Lung (tissue), 12 donors: ENCODE data around the gene ANAPC15. TPM values are rescaled to one million over a fixed set of nuclear protein-coding genes. Genes with fewer than 3 reads are reported as not detected.
A peak's percentile ranks its signal among the peaks of the same experiment; 100 is the strongest.

Experiments used
- ATAC-seq: fragments of 200-7000 bp; cut with Tn5 transposase; one replicate; pipeline ENCODE4 v1.9.1; 2020; ENCODE audit warnings: moderate number of reproducible peaks; ENCODE audit not compliant: insufficient read depth, low FRiP score
- DNase-seq, 3 donors: peaks; one replicate each; pipeline ENCODE4 v3.0.0-alpha.2; 2013 to 2017
- H3K27ac ChIP-seq, 2 donors: one replicate each; pipeline ENCODE4 v1.5.1; 2013; ENCODE audit warnings: mild to moderate bottlenecking in 2 of 2, moderate library complexity in 2 of 2, control low read depth in 1 of 2, inconsistent platforms in 1 of 2, low read depth in 1 of 2, low read length in 1 of 2
- H3K27me3 ChIP-seq, 3 donors: one replicate each; pipeline ENCODE4 v1.5.1; 2013; ENCODE audit warnings: low read length in 2 of 3; ENCODE audit not compliant: control insufficient read depth in 3 of 3, insufficient read depth in 3 of 3
- H3K36me3 ChIP-seq, 4 donors: one replicate each; pipeline ENCODE4 v1.5.1; 2013; ENCODE audit warnings: low read length in 4 of 4, mild to moderate bottlenecking in 1 of 4, moderate library complexity in 1 of 4; ENCODE audit not compliant: control insufficient read depth in 4 of 4, insufficient read depth in 4 of 4
- H3K4me1 ChIP-seq, 5 donors: one replicate each; pipeline ENCODE4 v1.5.1; 2013; ENCODE audit warnings: low read length in 5 of 5, mild to moderate bottlenecking in 2 of 5, moderate library complexity in 1 of 5; ENCODE audit not compliant: control insufficient read depth in 5 of 5, insufficient read depth in 5 of 5
- H3K4me3 ChIP-seq: one replicate; pipeline ENCODE4 v1.5.1; 2013; ENCODE audit warnings: mild to moderate bottlenecking, control low read depth, moderate library complexity
- H3K9ac ChIP-seq, 2 donors: one replicate each; pipeline ENCODE4 v1.5.1; 2013; ENCODE audit warnings: low read length in 2 of 2, control low read depth in 1 of 2; ENCODE audit not compliant: insufficient read depth in 1 of 2
- H3K9me3 ChIP-seq, 4 donors: one replicate each; pipeline ENCODE4 v1.5.1; 2013; ENCODE audit warnings: low read length in 3 of 4, mild to moderate bottlenecking in 1 of 4, moderate library complexity in 1 of 4; ENCODE audit not compliant: control insufficient read depth in 4 of 4, insufficient read depth in 3 of 4
- CTCF ChIP-seq: IDR thresholded peaks from 2 replicates; pipeline ENCODE4 v1.5.1; 2012; ENCODE audit warnings: mild to moderate bottlenecking; ENCODE audit errors: control extremely low read depth, extremely low read depth
- WGBS, 2 donors: extraction: QIAGEN DNeasy Blood & Tissue Kit; methylation state at CpG; one replicate each; pipeline ENCODE4 v1.1.7; 2013; 5-methylcytosine and 5-hydroxymethylcytosine counted together
- polyA plus RNA-seq, 2 donors: library from polyadenylated mRNA; stranded (reverse); fragments of 200-250 nt; gene quantifications; one replicate each; pipeline ENCODE4 v1.2.1, GENCODE V29; 2013
- total RNA-seq, 2 donors: library from RNA; depleted of rRNA in 1 of 2; stranded (reverse); fragments of >200 nt in 1 of 2; gene quantifications; one replicate each; pipeline ENCODE4 v1.2.1, GENCODE V29; 2014 to 2021
- donor health status: control.
- donor health status: control.
- donor health status: Bipolar disorder and iron deficiency.
- donor health status: healthy.
- donor health status: DM: yes; HTN: yes; CAD: no.

ANAPC15 gene
- total and polyA plus RNA-seq, 4 donors: 11.3 to 72.0 (median 47.9) TPM

GRCh38 chr11:72141066-72141465 lies 28.6 kb upstream of the ANAPC15 start:
- no peak overlapping the region for H3K9ac ChIP-seq
- no peaks in the 10 kb centered on the region for H3K9me3 ChIP-seq
- no peaks in the 10 kb centered on the region for H3K36me3 ChIP-seq
- TF ChIP-seq CTCF: no peak
- DNase-seq (no peak), ATAC-seq (no peak)
- no peak overlapping the region for H3K4me3 ChIP-seq
- 75 to 77% methylated on average over 3 of the region's 3 CpGs for WGBS, 2 donors
- peaks cover 0 to 5% (median 0%) of the 10 kb centered on the region in 5 donors for H3K4me1 ChIP-seq
- no peaks in the 10 kb centered on the region for H3K27me3 ChIP-seq
- no peak overlapping the region for H3K27ac ChIP-seq

- no peaks in the 10 kb centered on the region for H3K27me3 ChIP-seq
- no peak overlapping the region for H3K4me3 ChIP-seq
- H3K9me3 ChIP-seq: peaks cover 0 to 2% (median 0%) of the 10 kb centered on the region in 4 donors
- ATAC-seq (no peak), DNase-seq (no peak)
- no peak for TF ChIP-seq CTCF
- H3K36me3 ChIP-seq: no peaks in the 10 kb centered on the region
- H3K27ac ChIP-seq: no peak overlapping the region
- H3K9ac ChIP-seq: no peak overlapping the region
- WGBS, 2 donors: 97 to 98% methylated on average over 2 of the region's 2 CpGs
- peaks cover 0 to 5% (median 0%) of the 10 kb centered on the region in 5 donors for H3K4me1 ChIP-seq
Measured at GRCh38 chr11:72140661-72141060, 28.2 kb upstream of the ANAPC15 start.

GRCh38 chr11:72139500-72139899 lies 27.0 kb upstream of the ANAPC15 start:
- 94 to 95% methylated on average over 11 of the region's 11 CpGs for WGBS, 2 donors
- Histone ChIP-seq H3K27ac (no peak overlapping the region), H3K4me1 (peaks cover 0 to 5% (median 0%) of the 10 kb centered on the region in 5 donors), H3K9ac (no peak overlapping the region), H3K27me3 (no peaks in the 10 kb centered on the region), H3K4me3 (no peak overlapping the region), H3K9me3 (peaks cover 0 to 2% (median 0%) of the 10 kb centered on the region in 4 donors), H3K36me3 (no peaks in the 10 kb centered on the region)
- ATAC-seq (no peak), DNase-seq (no peak)
- TF ChIP-seq CTCF: no peak

GRCh38 chr11:72138821-72139390 lies 26.4 kb upstream of the ANAPC15 start:
- Histone ChIP-seq H3K4me1 (peaks cover 0 to 5% (median 0%) of the 10 kb centered on the region in 5 donors), H3K4me3 (no peak overlapping the region), H3K36me3 (no peaks in the 10 kb centered on the region), H3K9ac (no peak overlapping the region), H3K27ac (no peak overlapping the region), H3K9me3 (peaks cover 0 to 2% (median 0%) of the 10 kb centered on the region in 4 donors), H3K27me3 (no peaks in the 10 kb centered on the region)
- TF ChIP-seq CTCF: no peak
- no peak for ATAC-seq
- DNase-seq: peak; percentile 10 to 44 (median 42)
- 79 to 84% methylated on average over 12 of the region's 12 CpGs for WGBS, 2 donors
